ENCODE data around the gene MALSU1.
A peak's percentile ranks its signal among the peaks of the same experiment; 100 is the strongest.

MALSU1 gene

DNA sequence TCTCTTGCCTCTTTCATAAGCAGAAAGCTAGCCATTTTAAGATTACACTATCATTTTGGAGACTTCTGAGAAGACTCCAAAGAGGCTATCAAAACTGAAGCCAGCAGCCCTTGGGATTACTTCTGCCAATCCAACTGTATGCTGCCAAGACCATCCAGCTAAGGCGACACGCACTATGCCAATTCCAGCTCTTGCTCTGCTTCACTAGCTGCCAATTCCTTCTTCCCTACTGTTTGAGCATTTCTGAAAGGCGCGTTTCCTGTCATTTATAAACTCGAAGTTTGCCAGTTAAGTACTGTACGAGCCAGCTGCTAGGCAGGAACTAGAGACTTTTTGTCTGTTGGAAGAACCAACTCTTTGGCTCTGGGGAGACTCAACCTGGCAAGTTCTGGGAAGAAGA is 36.5 kb downstream of the MALSU1 start:
- DNase-seq (ENCODE audit: low read depth): no peak

DNA sequence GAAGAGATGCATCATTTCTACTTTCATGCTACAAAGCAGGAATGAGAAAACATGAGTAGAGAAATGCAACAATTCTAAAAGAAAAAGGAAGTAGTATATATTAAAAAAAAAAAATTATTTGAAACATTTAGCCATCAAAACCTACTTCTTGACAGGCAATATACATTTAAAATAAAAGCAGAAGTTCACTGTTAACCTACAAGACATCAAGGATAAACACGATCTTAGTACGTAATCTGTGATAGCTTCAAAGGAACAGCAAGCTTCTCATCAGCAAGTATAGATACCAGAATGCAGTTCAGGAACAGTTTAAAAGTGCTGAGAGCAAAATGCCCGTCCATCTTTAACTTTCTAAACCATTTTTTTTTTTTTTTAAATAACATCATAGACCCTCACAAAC is 36.9 kb downstream of the MALSU1 start:
- DNase-seq (ENCODE audit: low read depth): no peak

DNA sequence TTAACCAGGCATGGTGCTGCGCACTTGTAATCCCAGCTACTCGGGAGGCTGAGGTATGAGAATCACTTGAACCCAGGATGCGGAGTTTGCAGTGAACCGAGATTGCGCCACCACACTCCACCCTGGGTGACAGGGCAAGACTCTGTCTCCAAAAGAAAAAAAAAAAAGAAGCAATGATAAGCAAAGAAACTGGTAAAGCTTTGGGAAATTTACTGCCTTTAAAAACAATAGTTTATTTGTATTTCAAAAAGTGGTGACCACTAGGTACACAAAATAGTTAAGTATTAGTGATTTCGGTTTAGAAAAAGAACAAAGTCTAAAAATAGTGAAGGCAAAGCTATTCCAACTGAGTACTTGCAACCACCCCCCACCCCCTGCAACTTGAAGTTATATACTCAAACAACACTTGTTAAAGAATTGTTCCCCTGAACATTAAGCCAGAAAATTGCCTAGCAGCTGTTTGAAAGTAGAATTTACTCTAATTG is 37.7 kb downstream of the MALSU1 start:
- no peak for DNase-seq (ENCODE audit: low read depth)

DNA sequence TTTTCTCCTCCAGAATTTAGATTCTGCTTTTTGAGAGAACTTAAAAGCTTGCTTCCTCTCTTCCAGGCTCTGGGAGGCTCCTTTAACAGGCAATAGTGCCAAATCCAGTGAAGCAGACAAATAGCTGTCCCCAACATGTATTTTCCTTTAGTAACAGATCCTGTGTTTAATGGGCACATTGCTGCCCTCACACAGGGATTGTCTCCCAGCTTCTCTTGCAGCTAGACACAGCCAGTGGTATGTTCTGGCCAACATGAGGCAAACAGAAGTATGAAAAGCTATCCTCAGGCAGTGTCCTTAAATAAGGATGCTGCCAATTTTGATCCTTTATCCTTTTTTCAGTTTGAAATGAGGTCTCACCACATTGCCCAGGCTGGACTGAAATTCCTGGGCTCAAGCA is 38.2 kb downstream of the MALSU1 start:
- no peak for DNase-seq (ENCODE audit: low read depth)

DNA sequence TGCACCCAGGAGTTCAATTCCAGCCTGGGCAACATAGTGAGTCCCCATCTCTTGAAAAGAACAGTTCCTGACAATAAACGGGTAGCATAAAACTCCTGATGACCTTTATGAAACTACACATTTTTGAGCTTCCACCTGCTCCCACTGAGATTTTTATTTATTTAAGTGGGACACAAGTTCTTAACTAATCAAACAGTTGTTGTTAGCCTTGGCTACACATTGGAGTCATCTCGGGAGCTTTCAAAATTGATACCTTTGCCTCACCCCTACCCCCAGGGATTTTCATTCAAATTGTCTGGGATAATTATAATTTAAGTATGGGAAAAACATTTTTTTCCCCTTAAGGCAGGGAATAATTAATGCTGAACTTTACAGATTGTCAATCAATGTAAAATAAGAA is 39.3 kb downstream of the MALSU1 start:
- no peak for DNase-seq (ENCODE audit: low read depth)

DNA sequence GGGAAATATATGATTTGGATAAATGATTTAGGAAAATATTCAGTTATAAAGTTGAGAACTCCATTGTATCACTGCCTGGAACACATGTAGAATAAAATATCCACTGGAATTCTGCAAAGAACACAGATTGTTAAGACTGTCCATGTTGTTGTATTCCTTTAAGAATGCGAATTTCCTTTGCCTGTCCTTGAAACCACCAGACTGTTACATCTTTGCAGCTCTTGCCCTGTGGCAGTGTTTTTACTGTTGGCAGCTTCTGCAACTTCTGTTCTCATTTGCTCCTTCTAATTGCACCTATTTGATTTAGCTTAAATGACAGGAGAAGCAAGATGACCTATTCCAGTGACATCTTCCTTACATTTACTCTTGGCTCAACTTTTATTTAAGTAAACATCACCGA is 39.7 kb downstream of the MALSU1 start:
- no peak for DNase-seq (ENCODE audit: low read depth)

DNA sequence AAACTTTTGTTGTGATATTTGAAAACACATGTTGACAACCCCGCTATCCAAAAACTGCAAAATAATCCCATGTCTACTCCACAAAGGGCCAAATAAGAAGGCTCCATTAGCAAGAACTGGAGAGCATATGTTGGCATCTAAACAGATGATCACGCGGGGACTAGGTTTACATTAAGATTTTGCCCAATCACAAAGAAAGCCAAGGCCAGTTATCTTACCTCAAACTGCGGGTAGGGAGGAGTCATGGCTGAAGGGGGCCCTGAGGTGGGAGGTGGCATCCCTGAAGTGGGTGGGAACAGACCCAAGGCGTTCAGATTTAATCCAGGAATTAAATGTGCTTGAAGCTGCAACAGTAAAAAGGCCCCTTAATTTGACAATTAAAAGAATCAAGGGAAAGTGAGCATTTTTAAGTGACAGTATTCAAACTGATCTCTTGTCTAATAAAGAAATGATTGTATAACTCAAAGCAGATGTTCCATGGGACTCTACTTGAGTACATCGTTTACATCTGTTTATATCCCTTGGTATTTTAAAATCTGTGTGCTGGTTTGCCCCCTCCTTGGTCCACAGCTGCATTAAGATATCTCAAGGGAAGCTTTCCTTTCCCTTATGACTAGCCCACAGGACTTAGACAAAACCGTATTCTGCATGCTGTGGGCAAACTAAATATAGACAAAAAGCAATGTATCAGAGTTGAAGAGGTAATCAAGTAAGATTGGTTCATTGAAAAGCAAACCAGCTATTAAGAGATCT is 42.9 kb downstream of the MALSU1 start:
- no peak for DNase-seq (ENCODE audit: low read depth)

DNA sequence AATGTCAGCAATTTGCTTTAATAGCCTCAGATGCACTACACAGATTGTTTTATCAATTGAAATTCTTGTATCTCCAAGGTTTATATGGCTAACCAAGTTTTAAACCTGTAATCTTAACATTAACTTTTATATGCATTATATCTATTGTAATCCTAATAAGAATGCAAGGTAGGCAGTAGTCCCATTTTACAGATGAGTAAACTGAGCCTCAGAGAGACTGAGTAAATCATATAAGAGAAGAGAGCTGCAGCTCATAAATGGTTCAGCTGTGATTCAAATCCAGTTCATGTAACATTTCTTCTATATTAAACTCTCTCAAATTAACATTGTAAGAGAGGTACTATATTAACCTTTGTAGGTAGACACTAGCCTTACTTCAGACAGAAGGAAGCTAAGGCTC is 44.0 kb downstream of the MALSU1 start:
- no peak for DNase-seq (ENCODE audit: low read depth)

DNA sequence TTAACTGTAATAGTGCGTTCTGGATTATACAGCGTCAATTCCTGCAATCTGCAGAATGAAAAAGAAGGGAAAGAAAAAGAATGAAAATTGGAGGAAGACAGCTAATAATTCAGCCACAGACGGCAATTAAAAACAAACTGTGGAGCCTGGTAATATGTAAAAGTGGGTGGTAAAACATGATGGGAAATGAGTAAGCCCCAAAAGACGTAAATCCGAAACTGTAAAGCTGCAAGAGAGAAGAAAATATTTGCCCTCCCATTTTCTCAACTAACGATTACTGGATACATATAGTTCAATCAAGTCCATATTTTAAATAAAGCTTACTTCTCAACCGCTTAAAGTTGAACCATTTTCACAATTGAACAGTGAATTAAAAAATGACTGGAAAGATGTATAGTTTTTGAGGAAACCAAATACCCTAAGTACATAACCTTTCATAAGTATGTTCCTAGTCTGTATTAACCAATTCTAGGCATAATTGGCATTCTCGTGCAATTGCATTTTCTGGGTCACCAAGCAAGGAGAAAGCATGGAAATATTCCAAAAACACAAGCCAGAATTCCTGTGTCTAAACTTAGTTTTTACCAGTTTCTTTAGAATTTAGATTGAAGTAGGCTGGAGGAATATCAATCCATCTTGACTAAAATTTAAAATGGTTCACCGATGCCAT is 44.8 kb downstream of the MALSU1 start:
- DNase-seq (ENCODE audit: low read depth): no peak

DNA sequence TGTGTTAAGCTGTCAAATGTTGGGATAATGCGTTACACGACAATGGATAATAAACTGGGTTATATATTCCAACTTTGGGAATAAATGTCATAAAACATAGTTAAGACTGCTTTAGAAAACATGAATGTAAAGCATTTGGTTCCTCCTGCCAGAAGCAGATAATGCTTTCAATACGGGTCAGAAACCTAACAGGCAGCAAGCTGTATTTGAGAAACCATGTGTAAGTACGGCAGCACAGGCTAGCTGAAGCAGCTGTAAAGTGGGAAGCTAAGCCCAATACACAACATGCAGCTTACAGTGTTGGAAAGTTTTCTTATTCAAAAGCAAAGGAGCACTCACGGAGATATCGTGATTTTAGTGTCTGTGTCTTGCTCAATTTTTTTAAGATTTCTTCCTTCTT is 46.5 kb downstream of the MALSU1 start:
- no peak for DNase-seq (ENCODE audit: low read depth)

DNA sequence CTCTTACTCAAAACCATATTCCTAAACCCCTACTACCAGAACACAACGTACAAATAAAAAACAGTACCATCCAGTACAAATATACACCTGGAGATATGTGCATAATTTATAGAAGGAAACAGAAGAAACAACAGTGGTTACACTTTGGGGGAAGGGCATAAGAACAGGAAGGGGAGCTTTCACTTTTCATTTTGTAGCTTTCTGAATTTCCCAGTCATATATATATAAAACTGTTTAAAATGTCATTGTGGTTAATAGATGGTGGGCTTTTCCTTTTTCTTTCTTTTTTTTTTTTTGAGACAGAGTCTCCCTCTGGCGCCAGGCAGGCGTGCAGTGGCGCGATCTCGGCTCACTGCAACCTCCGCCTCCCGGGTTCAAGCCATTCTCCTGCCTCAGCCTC is 47.2 kb downstream of the MALSU1 start:
- no peak for DNase-seq (ENCODE audit: low read depth)

DNA sequence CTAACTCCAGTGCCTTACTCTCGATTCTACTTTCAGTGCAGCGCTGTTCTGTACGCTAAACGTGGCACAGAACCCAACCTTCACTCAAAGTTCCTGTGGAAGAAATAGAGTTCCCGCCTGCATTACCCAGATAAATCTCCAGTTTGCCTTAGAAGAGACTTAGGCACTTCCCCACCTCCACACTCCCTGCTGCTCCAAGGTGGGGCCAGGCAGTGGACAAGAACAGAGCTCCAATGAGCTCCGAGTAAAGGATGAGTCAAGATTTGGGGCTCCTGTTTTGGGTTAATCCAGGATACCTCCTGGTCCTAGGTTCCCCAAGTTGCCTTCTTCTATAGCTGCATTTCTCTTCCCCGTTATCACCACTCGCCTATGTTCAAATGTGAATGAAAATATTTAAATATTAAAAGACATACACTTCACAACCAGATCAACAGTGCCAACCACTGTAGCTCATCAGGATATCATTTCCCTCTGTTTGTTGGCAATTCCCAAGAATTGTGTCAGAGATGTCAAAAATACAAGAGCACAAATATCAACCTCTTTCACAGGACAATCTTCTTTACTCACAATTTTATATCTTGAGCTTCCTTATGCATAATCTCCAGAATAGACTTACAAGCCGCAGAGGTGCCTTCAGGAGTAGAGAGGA is 48.0 kb downstream of the MALSU1 start:
- DNase-seq (ENCODE audit: low read depth): no peak

DNA sequence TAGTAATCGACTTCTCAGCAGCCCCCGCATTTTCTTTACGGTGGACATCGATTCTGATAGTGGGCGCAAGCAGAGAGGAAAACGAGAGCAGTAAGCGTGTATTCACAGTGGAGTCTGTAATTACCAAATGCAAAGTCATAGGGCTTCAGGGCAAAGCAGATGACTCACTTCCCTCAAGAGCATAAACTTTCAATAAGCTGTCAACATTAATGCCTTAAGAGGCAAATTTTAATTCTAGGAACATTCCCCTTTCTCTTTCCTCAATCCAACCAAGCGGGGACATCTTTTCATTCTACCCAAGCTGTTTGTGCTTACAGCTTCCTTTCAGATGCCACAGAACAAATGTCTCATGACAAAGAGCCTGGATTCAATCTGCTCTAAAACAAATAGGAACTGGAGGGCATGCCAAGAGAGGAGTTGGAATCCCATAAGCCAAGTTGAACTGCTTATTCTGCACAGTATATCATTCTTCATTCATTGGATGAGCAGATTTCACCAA is 48.6 kb downstream of the MALSU1 start:
- DNase-seq (ENCODE audit: low read depth): peak; percentile 87

DNA sequence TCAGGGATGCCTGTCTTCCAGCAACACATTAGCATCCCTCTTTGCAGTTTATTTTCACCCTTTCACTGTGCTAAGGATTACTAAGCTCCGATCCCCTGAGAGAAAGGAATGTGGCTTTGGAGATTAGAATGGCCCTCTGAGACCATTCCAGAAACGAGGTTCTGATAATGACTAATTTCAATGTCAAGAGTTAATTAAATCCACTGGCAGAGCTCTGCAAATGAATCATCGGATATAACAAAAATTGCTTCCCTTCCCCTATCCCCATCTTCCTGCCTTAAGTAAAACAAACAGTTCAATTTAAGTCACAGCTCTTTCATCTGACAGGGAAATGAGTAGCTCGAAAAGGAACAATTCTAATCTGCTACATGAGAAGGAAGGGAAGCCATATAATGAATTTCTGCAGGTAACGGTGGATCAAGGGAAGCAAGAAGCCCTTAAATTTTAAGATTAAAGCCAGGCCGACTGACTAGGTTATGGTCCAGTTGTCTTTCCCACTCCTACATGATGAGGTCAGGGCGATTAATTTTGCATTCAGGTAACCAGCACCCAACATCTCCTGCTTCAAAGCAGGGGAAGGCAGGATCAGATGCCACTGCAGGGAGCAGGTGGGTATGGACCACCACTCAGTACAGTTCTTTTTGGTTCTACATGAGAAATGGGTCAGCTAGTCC is 50.5 kb downstream of the MALSU1 start:
- DNase-seq (ENCODE audit: low read depth): peak; percentile 56

DNA sequence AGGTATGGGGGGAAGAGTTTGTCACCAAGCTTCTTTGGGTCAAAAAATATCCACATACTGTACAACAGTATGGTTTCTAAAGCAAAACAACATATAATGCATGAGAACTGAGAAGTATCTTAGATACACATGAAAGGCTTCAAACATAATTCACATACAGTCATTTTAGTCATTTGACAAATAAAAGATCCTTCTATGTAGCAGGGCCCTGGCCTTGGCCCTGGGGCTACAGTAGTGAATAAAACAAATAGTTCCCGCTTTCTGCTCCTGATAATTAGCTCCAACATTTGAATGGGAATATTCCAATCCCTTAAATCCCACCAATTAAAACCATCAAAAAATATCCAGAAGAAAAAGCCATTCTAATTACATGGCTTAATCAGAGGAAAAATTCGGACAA is 51.3 kb downstream of the MALSU1 start:
- no peak for DNase-seq (ENCODE audit: low read depth)

DNA sequence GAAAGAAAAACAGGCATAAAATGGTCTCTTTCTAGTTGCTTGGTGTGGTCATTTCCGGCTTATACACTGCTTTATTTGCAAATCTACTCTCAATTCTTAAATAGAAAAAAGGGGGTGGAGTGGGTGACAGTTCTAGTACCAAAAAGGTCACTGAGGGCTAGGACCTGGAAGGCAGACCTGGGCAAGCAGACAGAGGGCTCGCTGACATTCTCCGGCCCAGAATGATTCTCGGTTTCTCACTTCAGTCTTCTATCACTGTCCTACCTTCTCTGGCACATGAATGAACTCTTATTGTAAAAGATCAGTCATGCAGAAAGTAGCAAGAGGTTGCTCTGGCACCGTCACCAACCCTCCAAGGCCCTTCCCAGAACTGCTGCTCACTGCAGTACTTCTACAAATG is 54.0 kb downstream of the MALSU1 start:
- no peak for DNase-seq (ENCODE audit: low read depth)

DNA sequence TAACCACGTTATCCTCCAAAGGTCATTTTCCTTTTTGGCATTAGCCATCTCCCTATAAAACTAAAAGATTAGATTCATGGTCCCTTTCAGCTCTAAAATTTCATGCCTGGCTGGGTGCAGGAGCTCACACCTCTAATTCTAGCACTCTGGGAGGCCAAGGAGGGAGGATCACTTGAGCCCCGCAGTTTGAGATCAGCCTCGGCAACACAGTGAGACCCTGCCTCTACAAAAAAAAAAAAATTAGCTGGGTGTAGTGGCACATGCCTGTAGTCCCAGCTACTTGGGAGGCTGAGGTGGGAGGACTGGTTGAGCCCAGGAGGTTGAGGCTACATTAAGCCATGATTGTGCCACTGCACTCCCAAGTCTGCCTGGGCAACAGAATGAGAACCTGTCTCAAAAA is 57.0 kb downstream of the MALSU1 start:
- DNase-seq (ENCODE audit: low read depth): no peak

DNA sequence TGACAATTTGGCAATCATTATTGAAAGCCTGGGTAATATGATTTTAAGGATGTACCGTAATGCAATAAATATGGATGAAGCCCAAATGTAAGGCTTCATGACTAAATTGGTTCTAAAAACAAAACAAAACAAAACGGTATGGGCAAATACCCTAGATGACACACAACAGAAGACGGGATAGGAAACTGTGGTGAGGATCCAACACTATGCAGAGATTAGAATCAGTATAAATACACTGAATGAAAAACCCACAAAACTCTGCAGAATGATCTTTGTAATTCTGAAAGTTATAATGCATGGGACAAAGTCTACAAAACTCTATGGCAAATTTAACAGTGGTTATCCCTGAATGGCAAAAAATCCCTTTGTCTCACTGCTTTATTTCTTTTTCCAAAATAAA is 57.6 kb downstream of the MALSU1 start:
- DNase-seq (ENCODE audit: low read depth): peak; percentile 65

DNA sequence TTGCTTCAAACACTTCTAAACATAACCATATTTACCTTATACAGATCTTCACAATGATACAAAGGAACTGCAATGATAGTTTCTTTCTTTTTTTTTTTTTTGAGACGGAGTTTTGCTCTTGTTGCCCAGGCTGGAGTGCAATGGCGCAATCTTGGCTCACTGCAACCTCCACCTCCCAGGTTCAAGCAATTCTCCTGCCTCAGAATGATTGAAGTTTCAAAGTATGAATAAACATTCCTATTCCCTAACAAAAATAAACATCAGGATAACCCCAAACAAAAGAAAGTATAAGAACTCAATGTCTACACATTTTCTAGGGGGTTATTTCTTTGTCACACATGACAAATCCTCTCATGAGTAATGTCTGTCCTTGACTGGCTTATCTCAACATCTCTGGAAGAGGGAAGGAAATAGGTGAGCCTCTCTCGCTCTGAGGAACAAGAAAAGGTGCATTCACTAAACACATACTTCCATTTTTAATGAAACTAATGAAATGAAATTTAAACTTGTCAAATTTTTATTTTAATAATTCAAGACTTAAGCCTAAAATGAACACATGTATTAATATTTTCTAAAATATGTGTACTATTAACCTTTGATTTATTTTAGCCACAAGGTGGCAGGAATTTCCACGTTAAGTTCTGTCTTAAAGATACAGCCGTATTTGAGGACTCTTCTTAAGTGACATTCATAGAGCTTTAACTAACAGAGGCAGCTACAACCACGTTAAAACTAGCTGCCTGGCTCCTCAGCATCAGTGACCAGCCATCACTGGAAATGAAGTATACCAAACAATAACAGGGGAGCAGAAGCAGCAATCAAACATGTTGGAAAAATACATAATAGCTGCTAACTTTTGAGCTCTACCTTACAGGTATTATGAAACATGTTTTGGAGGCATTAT is 58.3 kb downstream of the MALSU1 start:
- DNase-seq (ENCODE audit: low read depth): peak; percentile 64

DNA sequence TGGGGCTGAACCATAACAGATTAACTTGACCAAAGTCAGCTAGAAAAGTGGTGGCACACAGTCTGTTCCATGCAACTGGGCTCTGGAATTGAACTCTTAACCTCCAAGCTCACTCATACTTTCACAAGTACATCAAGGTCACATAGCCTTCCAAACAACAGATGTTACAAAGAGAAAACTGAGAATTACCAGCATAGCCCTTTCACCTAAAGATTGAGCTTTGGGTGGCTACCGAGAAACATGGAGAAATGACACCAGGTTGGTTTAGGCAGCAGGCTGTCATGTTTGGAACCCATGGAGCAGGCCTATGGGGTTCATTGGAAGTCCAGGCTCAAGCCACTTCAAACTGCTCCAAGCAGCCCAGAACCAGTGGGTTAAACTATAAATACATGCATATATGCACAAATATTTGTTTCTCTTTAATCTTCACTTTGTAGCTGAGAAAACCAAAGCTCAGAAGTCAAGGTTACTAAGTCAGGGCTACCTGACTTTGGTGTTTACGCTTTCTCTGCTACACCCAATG is 59.1 kb downstream of the MALSU1 start:
- no peak for DNase-seq (ENCODE audit: low read depth)

All from amniotic epithelial cell (primary cell).